HepG2 (cell line): ENCODE data around the gene NAPEPLD. TPM values are rescaled to one million over a fixed set of nuclear protein-coding genes. Genes with fewer than 3 reads are reported as not detected.

Source experiments
- ATAC-seq: fragments of 200-7000 bp; cut with Tn5 transposase; 3 replicates; pipeline ENCODE4 v1.9.1; 2020; ENCODE audit warnings: mild to moderate bottlenecking, moderate library complexity
- BruUV-seq: library from RNA; stranded (reverse); fragments of 400-500 nt; replicated peaks from 2 replicates; lab custom pipeline; 2021; lab: Mats Ljungman, UMichigan
- CTCF ChIA-PET: fragments of 300-600 bp; formaldehyde crosslinking; extraction: SDS; loops from one replicate; lab custom pipeline; 2021; ENCODE audit warnings: low total read pairs, inconsistent platforms, low intra/inter-chr PET ratio; lab: Yijun Ruan, JAX
- POLR2A ChIA-PET: fragments of 350-600 bp; sonication (Branson Sonifier 250); formaldehyde crosslinking; loops from one replicate; lab custom pipeline; 2020; ENCODE audit warnings: antibody characterized with exemption, inconsistent platforms; lab: Yijun Ruan, JAX
- DNase-seq: peaks from one replicate; pipeline ENCODE4 v3.0.0-alpha.2; 2015; ENCODE audit warnings: low spot score
- FAIRE-seq: peaks from 3 replicates; lab custom pipeline; 2011; peaks lifted over from hg19 to GRCh38; lab: Jason Lieb, UNC
- H2AFZ ChIP-seq: one replicate; pipeline ENCODE4 v1.6.1; 2011; ENCODE audit warnings: low read length, inconsistent platforms
- H3K27ac ChIP-seq: fragments of 300-600 bp; 3 replicates; pipeline ENCODE4 v1.8.0; 2011; ENCODE audit warnings: mixed run types, mild to moderate bottlenecking, mixed read lengths, low read length, inconsistent platforms; ENCODE audit not compliant: insufficient read depth; ENCODE audit errors: extremely low read length
- H3K27me3 ChIP-seq, 2 experiments: fragments of 200-600 bp in 1 of 2; 2 replicates in 1 of 2; 3 replicates in 1 of 2; pipeline versions ENCODE4 v1.6.0 to v1.8.0; 2011; ENCODE audit warnings: low read length in 2 of 2, mild to moderate bottlenecking in 2 of 2, moderate library complexity in 2 of 2, inconsistent platforms in 1 of 2; ENCODE audit not compliant: insufficient read depth in 2 of 2, control insufficient read depth in 1 of 2
- H3K36me3 ChIP-seq, 2 experiments: fragments of 200-600 bp in 1 of 2; replicated peaks in 1 of 2; 2 replicates in 1 of 2; 3 replicates in 1 of 2; pipeline versions ENCODE4 v1.5.1 to v1.8.0; 2011; ENCODE audit warnings: low read length in 2 of 2, inconsistent platforms in 1 of 2; ENCODE audit not compliant: insufficient read depth in 2 of 2, control insufficient read depth in 1 of 2
- H3K4me1 ChIP-seq: 2 replicates; pipeline ENCODE4 v1.5.1; 2012; ENCODE audit warnings: low read length, inconsistent platforms; ENCODE audit not compliant: insufficient read depth
- H3K4me2 ChIP-seq: 2 replicates; pipeline ENCODE4 v1.6.0; 2011; ENCODE audit warnings: low read depth, low read length, inconsistent platforms
- H3K4me3 ChIP-seq, 3 experiments: fragments of 200-600 bp in 1 of 3; sonication (generic), shearing (Covaris generic) in 1 of 3; replicated peaks in 1 of 3; 2 replicates each; pipeline ENCODE4 v1.5.1; 2011 to 2016; ENCODE audit warnings: low read length in 3 of 3, inconsistent platforms in 2 of 3, low read depth in 2 of 3, mild to moderate bottlenecking in 2 of 3, control low read depth in 1 of 3, mixed read lengths in 1 of 3; ENCODE audit not compliant: insufficient read depth in 1 of 3
- H3K79me2 ChIP-seq: one replicate; pipeline ENCODE4 v1.6.1; 2011; ENCODE audit warnings: low read length, inconsistent platforms; ENCODE audit not compliant: insufficient read depth
- H3K9ac ChIP-seq: 2 replicates; pipeline ENCODE4 v1.6.0; 2011; ENCODE audit warnings: mild to moderate bottlenecking, low read depth, low read length, inconsistent platforms; ENCODE audit not compliant: insufficient read depth
- H3K9me3 ChIP-seq: 2 replicates; pipeline ENCODE4 v1.5.1; 2012; ENCODE audit warnings: mild to moderate bottlenecking, low read length
- H4K20me1 ChIP-seq: 2 replicates; pipeline ENCODE4 v1.6.0; 2011; ENCODE audit warnings: inconsistent platforms, mild to moderate bottlenecking, low read length, moderate library complexity; ENCODE audit not compliant: insufficient read depth
- CEBPB ChIP-seq: IDR thresholded peaks from 2 replicates; pipeline ENCODE4 v1.6.1; 2011; ENCODE audit warnings: low read depth, low read length, improper control_type of control experiment, borderline replicate concordance
- CHD2 ChIP-seq: IDR thresholded peaks from 2 replicates; pipeline ENCODE4 v1.6.1; 2011; ENCODE audit warnings: low read depth, low read length, improper control_type of control experiment
- FOXK2 ChIP-seq: fragments of 450-650 bp; IDR thresholded peaks from 2 replicates; pipeline ENCODE4 v1.6.1; 2016
- PBX2 ChIP-seq: IDR thresholded peaks from 2 replicates; pipeline ENCODE4 v1.6.1; 2016; ENCODE audit warnings: control low read depth
- PREB ChIP-seq: sonication (generic); formaldehyde crosslinking; IDR thresholded peaks from 2 replicates; pipeline ENCODE4 v1.4.0; 2020; ENCODE audit warnings: missing genetic modification reagents
- SCMH1 ChIP-seq: sonication (generic); formaldehyde crosslinking; IDR thresholded peaks from 2 replicates; pipeline ENCODE4 v1.9.0; 2021; ENCODE audit warnings: missing genetic modification reagents, mild to moderate bottlenecking, borderline replicate concordance
- TBX3 ChIP-seq: fragments of 450-650 bp; IDR thresholded peaks from 2 replicates; pipeline ENCODE4 v1.6.1; 2017; ENCODE audit warnings: antibody characterized with exemption, mild to moderate bottlenecking, inconsistent platforms, borderline replicate concordance
- ZNF629 ChIP-seq: sonication (generic); formaldehyde crosslinking; conservative IDR thresholded peaks from 2 replicates; pipeline ENCODE4 v1.5.0; 2020; ENCODE audit warnings: missing genetic modification reagents
- ZNF772 ChIP-seq: sonication (generic); formaldehyde crosslinking; IDR thresholded peaks from 2 replicates; pipeline ENCODE4 v1.5.0; 2020; ENCODE audit warnings: mild to moderate bottlenecking, missing genetic modification reagents
- WGBS: methylation state at CpG from one replicate; pipeline ENCODE4 v1.1.6; 2017; ENCODE audit warnings: low lambda C conversion rate; 5-methylcytosine and 5-hydroxymethylcytosine counted together
- in situ Hi-C: cut with HindIII; loops from 2 replicates; pipeline ENCODE4 v1.10.0; 2017; ENCODE audit warnings: low pct_unique_long_range_greater_than_20kb; ENCODE audit not compliant: extremely low pct_ligation_motif_present
- intact Hi-C: fragments of 100-400 bp; cut with micrococcal nuclease; formaldehyde crosslinking; loops from one replicate; pipeline ENCODE4 v1.10.0; 2022; ENCODE audit not compliant: unreplicated experiment
- polyA plus RNA-seq, 8 experiments: library from polyadenylated mRNA; depleted of rRNA in 3 of 8; stranded (reverse) in 7 of 8; unstranded in 1 of 8; fragments of >200 nt; fragmentation: Illumina TruSeq in 4 of 8; extraction: Trizol in 4 of 8; gene quantifications; 2 replicates each; pipeline versions ENCODE4 v1.2.1 to v1.2.3, GENCODE V29; 2011 to 2016; ENCODE audit warnings: low read depth in 4 of 8, missing spikeins in 1 of 8, mixed read lengths in 1 of 8; ENCODE audit not compliant: insufficient read depth in 1 of 8
- total RNA-seq, 5 experiments: library from RNA; depleted of rRNA; stranded (reverse); fragments of >200 nt; fragmentation: Illumina TruSeq; extraction: Trizol; gene quantifications; 2 replicates each; pipeline ENCODE4 v1.2.3, GENCODE V29; 2016; ENCODE audit warnings: low read depth in 1 of 5

Gene NAPEPLD
- total and polyA plus RNA-seq, 2 of the 13 experiments (the other 11 are each of a cell fraction or from before 2014, with no cell fraction given), result 3.4 to 5.6 TPM

GRCh38 chr7:103140061-103140460 is 8.8 kb downstream of the NAPEPLD start (continued):
- TF ChIP-seq TBX3 (no peak), PREB (CRISPR knock-in tag) (no peak), ZNF772 (CRISPR knock-in tag) (no peak), CHD2 (no peak), ZNF629 (CRISPR knock-in tag) (no peak), SCMH1 (no peak), FOXK2 (no peak)

GRCh38 chr7:103134836-103135554 is 13.9 kb downstream of the NAPEPLD start:
- H2AFZ ChIP-seq, result no peak overlapping the region
- H3K4me3 ChIP-seq, result no peak overlapping the region
- H3K9me3 ChIP-seq, result no peaks in the 10 kb centered on the region
- WGBS, result 96% methylated on average over 3 of the region's 3 CpGs
- no TSS peak for BruUV-seq
- no peak overlapping the region for H3K27ac ChIP-seq
- no peak for DNase-seq
- no peak overlapping the region for H3K4me2 ChIP-seq
- no peak for FAIRE-seq
- no peaks in the 10 kb centered on the region for H3K27me3 ChIP-seq
- ChIA-PET CTCF (no interaction called here), POLR2A (no interaction called here)
- no peaks in the 10 kb centered on the region for H3K79me2 ChIP-seq
- intact Hi-C loops (no loop called here), in situ Hi-C loops (no loop called here)
- H3K9ac ChIP-seq, result no peak overlapping the region
- TF ChIP-seq PBX2 (CRISPR knock-in tag) (no peak), CEBPB (0 out of 2 replicates have a peak, but pooled peaks have one; percentile 4)
- peaks cover 34% of the 10 kb centered on the region for H3K4me1 ChIP-seq
- ATAC-seq, result no peak
- no peaks in the 10 kb centered on the region for H4K20me1 ChIP-seq
- no peaks in the 10 kb centered on the region for H3K36me3 ChIP-seq
